GM18526 (cell line): ENCODE results near the gene FAM120B.

Experiments used
- POLR2A ChIP-seq: IDR thresholded peaks from 3 replicates; pipeline ENCODE4 v1.6.1; 2011; ENCODE audit not compliant: insufficient read length; ENCODE audit errors: extremely low read depth

The FAM120B gene

DNA sequence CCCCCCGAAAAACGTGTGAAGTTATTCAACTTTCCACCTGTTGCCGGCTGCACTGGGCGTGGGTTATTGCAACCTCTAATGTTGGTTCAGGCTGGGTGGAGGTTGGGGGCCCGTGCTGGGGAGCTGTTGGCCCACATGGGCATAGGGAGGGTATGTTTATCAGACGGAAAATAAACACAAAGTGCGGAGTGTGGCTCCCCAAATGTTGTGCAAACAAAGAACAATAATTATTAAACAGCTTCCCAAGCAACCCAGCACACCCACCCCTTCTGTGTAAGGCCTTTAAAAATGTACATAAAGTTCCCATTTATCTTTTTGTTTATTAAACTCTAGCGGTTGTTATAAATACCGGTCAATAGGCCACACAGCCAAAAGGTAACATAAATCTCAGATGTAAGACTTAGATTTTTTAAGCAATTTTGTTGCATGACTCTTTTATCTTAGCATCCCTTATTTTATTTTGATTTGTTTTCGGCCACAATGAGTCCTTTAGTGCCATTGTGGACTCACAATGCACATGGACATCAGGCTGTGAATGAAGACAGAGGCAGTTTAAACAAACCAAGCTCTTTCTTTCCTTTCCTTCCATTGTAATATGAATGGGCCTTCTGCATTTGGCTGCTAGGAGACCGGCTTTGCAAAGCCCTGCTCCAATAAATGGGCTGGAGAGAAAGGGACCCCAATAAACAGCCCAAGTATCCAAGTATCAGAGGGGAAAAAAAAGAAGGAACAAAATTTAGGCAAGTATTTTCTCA, 8.8 kb upstream of the FAM120B start:
- no peak for TF ChIP-seq POLR2A

DNA sequence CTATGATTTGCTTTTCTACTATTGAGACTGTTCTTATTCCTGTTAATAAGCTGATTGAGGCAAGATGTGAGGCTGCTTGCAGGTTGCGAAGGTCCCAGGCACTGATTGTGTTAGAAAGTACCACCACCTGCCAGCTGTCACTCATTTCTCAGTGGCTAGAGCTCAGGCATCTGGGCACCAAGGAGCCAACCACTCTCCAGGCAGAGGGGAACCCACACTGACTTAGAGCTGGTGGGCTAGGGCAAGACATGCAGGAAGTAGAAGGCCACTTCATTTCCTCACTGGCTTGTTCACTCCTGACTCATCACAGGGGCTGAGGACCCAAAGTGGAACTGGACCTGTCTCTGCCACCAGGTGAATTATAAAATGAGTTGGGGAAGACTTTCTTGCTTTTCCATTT, 7.9 kb upstream of the FAM120B start:
- no peak for TF ChIP-seq POLR2A

DNA sequence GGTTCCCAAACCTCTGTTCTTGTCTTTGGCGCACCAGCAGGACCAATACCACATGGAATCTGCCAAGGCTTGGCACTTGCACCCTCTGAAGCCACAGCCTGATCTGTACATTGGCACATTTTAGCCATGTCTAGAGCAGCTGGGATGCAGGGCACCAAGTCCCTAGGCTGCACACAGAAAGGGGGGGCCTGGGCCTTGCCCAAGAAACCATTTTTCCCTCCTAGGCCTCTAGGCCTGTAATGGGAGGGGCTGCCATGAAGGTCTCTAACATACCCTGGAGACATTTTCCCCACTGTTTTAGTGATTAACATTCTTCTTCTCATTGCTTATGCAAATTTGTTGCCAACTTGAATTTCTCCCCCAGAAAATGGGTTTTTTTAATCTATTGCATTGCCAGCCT, 5.4 kb upstream of the FAM120B start:
- TF ChIP-seq POLR2A: no peak

DNA sequence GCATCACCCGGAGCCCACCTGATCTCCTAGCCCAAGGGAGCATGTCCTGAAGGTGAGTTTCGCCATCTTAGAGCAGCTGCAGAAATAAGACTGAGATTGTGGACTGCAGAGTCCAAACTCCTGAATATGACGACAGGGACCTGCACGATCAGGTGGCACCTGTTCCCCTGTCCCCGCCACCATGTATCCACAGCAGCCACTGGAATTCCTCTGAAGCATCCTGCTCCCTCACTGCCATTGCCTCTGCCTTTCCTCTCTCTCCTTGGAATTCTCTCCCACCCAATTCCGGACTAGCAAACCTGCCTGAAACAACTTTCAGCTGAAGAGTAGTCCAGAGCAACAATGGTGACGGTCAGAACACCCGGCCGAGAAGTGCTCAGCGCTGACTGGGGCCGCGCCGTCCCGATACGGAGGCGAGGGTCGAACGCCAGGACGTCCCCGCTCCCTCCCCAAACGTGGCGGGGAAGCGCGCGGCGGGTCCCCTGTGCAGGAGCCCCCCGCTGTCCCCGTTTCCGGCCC, 694 bp upstream of the FAM120B start:
- TF ChIP-seq POLR2A: no peak

DNA sequence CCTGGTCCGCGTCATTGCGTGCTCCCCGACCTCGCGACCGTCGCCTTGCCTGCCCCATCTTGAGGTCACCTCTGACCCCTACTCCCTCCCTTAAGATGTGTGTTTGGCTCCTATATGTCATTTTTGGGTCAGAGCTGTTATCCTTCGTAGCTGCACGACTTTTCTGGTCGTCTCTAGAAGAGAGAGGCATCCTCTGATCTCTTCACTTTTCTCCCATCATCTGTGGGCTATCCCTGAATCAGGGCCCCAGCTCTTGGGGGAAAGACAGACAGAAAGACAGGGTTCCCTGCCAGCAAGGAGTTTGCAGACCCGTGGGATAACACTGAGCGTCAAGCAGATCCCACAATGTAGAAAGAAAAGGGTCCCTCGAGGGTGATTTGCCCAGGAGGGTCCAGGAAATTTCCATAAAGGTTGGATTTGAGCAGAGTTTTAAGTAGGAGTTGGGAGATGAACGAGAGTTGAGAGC, 555 bp downstream of the FAM120B start:
- no peak for TF ChIP-seq POLR2A

DNA sequence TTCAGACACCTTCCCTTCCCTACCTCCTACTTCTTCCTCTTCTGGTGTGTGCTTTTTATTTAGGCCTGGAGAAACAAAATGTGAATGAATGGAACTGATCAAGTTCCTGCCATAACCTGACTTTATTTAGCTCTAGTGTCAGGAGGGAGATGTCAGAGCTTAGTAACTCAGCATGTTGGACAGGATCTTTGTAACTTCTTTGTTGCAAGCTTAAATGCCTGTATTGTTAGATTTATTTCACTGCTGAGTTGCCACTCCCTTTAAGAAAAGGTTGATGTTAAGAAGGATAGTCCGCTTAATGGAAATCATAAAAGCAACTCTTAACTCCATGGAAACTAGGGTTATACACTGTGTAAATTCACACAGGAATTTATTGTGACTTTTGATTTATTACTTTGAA, 2.2 kb downstream of the FAM120B start:
- TF ChIP-seq POLR2A: no peak

DNA sequence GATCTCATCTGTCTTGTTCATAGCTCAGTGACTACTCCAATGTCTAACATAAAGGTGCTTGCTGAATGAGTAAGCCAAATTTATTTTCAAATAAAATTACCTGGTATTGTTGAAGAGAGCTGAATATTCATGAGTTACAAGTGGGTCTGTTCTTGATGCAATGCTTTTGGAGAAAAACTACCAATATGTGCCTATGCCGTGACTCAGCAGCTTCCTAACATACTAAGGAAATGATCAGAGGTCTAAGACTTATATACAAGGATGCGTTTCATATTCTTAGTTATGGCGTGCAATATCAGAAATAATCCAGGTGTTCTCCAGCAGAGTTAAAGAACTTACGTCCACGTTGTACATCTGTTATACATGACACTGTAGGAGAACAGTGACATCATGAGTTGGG, 5.1 kb downstream of the FAM120B start:
- no peak for TF ChIP-seq POLR2A

DNA sequence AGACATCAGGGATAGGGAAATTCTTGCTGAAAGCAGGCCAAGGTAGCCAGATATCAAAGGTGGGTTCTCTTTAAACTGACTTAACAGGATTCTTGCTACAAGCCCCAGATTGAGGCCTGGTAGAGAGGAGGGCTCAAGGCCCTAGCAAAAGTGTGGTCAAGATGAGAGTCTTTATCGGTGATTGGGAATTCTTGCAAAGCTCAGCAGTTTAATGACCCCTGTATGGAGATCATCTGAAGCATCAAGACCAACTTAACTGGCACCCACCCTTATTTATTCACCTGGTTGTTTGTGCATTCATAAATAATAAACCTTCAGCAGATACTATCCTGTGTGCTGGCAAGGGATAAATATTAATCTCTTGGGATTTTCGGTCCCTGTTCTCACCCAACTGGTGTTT, 6.3 kb downstream of the FAM120B start:
- no peak for TF ChIP-seq POLR2A

DNA sequence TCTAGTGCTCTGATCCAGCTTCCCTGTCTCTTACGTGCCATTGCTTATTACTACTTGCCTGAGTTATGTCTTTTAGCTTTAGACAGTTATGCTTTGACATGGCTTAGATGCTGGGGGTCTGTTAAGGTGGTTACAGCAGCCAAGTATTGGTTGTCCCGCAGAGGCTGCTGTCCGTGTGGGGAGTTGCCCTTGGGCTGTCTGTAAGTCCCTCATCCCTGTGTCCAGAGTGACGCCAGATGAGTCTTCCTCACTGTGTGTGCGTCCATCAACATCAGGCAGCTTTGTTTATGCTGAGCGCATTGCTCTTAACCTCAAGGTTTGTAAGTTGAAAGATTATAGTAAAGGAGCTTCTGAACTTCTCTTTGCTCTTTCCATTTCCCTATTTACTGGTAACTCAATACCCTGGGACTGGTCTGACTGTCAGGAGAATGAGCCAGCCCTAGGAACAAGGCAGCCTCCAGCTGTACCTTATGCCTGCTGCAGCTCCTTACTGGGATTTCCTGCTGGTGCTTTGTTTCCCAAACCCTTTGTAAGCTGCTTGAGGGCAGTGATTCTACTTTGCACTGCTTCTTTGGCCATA, 7.2 kb downstream of the FAM120B start:
- no peak for TF ChIP-seq POLR2A

DNA sequence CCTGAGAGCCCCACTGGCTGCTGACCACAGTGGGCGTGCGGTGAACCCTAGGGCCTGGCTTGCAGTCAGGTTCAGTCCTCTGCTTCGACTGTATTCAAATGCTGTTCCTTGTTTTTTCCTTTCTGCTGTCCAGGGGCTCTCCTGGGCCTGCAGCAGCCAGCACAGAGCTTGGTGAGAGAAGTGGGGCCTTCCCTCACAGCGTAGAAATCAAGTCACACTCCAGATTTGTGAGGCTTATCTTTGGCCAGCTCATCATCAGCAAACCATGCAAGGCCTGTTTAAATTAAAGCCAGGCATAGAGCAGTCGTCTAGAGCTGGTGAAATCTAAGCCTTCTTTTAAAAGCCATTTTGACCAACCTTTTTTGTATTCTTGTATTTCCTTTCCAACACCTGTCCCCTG, 8.4 kb downstream of the FAM120B start:
- no peak for TF ChIP-seq POLR2A

DNA sequence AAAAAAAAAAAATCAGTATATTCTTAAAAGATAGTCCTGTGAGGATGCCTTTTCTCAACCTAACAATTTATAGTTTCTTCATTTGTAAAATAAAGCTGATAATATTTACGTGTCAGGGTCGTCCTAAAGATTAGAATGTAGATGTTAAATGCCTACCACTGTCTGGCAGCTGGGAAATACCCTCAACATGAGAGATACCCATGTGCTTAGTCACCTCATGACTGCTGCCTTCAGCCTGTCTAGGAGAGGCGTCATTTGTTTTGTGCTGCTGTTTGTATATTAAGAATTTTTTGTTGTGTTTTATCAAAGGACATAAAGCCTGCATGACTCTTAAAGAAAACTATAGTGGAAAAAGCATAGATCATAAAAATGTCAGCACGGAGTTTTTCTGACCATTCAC, 9.5 kb downstream of the FAM120B start:
- TF ChIP-seq POLR2A: no peak

DNA sequence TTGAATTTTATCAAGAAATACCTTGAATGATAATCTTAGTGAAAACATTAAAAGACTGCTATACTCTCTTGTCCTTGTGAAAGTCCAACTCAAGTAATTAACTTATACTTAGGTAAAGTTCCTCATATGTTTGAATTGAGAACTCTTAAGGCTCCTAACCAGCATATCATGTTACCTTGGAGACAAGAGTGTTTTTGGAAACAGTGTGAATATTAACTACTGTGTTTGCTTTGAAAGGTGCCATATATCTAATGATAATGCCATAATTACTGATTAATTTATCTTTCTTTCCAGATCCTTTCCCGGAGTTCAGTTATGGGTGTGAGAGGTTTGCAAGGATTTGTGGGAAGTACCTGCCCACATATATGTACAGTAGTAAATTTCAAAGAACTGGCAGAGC, 10.5 kb downstream of the FAM120B start:
- TF ChIP-seq POLR2A: no peak

DNA sequence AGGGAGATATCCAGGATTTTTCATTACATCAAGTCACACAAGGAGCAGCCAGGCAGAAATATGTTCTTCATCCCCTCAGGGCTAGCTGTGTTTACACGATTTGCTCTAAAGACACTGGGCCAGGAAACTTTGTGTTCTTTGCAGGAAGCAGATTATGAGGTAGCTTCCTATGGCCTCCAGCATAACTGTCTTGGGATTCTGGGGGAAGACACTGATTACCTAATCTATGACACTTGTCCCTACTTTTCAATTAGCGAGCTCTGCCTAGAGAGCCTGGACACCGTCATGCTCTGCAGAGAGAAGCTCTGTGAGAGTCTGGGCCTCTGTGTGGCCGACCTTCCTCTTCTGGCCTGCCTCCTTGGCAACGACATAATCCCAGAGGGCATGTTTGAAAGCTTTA, 11.2 kb downstream of the FAM120B start:
- TF ChIP-seq POLR2A: no peak

DNA sequence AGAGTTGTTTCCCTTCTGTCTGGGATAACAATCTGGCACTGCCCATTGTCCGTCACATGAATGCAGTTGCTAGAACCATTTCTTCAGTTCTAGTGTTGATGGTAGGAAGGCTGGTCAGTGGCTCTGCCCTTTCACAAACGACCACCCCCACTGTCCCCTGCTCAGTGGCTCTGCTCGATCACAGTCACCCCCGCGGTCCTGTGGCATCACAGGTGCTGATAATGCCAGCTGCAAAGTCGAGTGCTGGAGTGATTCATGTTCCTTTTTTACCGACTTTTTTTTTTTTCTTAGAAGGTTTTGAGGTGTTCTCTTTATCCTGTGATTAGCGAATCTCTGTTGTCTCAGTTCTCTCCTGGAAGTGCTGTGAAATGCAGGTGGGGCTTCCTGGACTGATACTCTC, 22.8 kb downstream of the FAM120B start:
- no peak for TF ChIP-seq POLR2A

DNA sequence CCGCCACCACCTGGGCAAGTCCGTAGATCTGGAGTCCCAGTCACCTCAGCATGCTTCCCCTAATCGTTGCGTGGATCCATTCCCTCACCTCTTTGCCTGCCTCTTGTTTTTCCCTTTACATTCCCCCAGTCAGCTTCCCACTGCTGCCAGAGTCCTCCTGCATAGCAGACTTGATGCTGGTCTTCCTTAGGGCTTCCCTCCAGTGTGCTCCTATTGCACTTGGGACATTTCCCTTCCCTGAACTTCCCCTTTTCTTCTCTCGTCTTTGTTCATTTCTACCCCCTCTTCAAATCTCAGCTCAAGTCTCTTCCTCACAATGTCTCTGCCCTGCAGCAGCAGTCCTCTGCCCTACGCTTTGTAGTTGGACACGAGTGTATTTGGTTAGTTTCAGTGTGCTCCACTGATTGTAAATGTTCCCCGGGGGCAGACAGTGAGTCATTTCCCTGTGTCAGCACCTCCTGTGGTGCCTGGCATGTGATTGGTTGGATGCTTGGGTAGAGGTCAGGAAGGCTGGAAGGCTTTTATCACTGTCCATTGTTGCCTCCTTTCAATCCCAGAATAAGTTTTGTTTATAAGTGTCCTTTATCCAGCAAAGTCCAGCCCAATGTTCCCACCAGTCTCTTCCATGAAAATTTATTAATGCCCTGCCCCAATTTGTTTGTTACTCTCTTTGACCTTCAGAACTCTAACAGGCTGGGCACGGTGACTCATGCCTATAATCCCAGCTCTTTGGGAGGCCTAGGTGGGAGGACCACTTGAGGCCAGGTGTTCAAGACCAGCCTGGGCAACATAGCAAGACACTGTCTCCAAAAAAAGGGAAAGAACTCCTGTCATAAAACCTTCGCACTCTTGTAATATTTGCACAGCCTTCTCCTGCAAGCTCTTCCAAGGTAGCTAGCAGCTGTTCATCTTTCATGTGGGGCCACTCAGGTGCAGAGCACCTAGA, 38.3 kb downstream of the FAM120B start:
- no peak for TF ChIP-seq POLR2A

DNA sequence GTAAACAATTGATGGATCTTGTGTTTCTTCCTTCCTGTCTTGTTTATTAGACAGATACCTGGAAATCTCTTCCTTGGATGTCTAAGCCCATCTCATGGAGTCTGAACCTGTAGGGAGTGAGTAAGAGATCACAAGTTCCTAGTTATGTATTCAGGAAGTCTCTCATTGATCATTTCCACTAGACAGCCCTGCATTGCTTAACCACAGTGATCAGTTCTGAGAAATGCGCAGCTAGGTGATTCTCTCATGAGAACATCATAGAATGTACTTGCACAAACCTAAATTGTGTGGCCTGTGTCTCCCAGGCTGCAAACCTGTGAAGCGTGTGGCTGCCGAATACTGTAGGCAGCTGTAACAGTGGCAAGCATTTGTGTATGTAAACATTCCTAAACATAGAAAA, 39.1 kb downstream of the FAM120B start:
- no peak for TF ChIP-seq POLR2A
